ENCODE measurements around the gene MSI2.

GRCh38 chr17:57406981-57407286 lies 150.6 kb downstream of the MSI2 start:
- TF ChIP-seq POLR2A (IDR thresholded peaks at IDR 0.05) = no peak
- TF ChIP-seq, protein P1, sequence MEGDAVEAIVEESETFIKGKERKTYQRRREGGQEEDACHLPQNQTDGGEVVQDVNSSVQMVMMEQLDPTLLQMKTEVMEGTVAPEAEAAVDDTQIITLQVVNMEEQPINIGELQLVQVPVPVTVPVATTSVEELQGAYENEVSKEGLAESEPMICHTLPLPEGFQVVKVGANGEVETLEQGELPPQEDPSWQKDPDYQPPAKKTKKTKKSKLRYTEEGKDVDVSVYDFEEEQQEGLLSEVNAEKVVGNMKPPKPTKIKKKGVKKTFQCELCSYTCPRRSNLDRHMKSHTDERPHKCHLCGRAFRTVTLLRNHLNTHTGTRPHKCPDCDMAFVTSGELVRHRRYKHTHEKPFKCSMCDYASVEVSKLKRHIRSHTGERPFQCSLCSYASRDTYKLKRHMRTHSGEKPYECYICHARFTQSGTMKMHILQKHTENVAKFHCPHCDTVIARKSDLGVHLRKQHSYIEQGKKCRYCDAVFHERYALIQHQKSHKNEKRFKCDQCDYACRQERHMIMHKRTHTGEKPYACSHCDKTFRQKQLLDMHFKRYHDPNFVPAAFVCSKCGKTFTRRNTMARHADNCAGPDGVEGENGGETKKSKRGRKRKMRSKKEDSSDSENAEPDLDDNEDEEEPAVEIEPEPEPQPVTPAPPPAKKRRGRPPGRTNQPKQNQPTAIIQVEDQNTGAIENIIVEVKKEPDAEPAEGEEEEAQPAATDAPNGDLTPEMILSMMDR (IDR thresholded peaks at IDR 0.05) = no peak

Measured in right lobe of liver (tissue), 4 donors.